ENCODE data around the gene ANKS1A. TPM values are rescaled to one million over a fixed set of nuclear protein-coding genes. Genes with fewer than 3 reads are reported as not detected.

Gene ANKS1A
- total and polyA plus RNA-seq, 7 donors: 3.9 to 12.4 (median 6.1) TPM

DNA sequence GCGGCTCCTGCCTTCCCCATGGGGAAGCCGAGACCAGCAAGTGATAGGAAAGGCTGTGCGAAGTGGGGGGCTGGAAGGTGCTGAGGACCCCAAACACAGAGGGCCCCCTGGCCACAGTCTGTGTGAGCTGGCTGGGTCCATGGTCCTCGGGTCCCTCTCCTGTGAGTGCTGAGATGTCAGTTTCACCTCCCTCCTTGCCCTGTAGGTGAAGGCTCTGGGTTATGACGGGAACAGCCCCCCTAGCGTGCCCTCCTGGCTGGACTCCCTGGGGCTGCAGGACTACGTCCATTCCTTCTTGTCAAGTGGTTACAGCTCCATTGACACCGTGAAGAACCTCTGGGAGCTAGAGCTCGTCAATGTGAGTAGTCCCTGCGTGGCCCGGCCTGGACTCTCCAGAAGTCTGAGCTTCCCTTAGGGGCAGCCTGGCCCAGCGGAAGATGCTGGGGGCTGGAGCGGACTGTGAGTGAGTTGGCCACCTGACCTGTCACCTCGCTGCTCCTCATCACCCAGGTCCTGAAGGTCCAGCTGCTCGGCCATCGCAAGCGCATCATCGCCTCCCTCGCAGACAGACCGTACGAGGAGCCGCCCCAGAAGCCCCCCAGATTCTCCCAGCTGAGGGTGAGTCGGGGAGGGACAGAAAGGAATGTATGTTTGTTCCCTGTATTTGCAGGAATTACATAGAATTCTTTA is 190.4 kb downstream of the ANKS1A start:
- DNase-seq (peak in 1 of 2 donors; percentile 31), ATAC-seq (no peak)
- peaks cover 0 to 80% of the 10 kb centered on the region in 2 donors for H3K36me3 ChIP-seq (ENCODE audit: insufficient read depth in 1 of 2, low read depth in 1 of 2)
- WGBS, 3 donors: 90 to 95% (median 90%) methylated on average over 22 to 23 of the region's 23 CpGs
- intact Hi-C loops (cut with DNase I): no loop called here
- H3K4me3 ChIP-seq: no peak overlapping the region
- no peaks in the 10 kb centered on the region for H3K4me1 ChIP-seq
- H3K9me3 ChIP-seq: no peaks in the 10 kb centered on the region
- TF ChIP-seq, protein P1, sequence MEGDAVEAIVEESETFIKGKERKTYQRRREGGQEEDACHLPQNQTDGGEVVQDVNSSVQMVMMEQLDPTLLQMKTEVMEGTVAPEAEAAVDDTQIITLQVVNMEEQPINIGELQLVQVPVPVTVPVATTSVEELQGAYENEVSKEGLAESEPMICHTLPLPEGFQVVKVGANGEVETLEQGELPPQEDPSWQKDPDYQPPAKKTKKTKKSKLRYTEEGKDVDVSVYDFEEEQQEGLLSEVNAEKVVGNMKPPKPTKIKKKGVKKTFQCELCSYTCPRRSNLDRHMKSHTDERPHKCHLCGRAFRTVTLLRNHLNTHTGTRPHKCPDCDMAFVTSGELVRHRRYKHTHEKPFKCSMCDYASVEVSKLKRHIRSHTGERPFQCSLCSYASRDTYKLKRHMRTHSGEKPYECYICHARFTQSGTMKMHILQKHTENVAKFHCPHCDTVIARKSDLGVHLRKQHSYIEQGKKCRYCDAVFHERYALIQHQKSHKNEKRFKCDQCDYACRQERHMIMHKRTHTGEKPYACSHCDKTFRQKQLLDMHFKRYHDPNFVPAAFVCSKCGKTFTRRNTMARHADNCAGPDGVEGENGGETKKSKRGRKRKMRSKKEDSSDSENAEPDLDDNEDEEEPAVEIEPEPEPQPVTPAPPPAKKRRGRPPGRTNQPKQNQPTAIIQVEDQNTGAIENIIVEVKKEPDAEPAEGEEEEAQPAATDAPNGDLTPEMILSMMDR (IDR thresholded peaks at IDR 0.05): no peak
- no peaks in the 10 kb centered on the region for H3K27me3 ChIP-seq (ENCODE audit: insufficient read depth in 3 of 3, low read length in 2 of 3)
- H3K27ac ChIP-seq: no peak overlapping the region

DNA sequence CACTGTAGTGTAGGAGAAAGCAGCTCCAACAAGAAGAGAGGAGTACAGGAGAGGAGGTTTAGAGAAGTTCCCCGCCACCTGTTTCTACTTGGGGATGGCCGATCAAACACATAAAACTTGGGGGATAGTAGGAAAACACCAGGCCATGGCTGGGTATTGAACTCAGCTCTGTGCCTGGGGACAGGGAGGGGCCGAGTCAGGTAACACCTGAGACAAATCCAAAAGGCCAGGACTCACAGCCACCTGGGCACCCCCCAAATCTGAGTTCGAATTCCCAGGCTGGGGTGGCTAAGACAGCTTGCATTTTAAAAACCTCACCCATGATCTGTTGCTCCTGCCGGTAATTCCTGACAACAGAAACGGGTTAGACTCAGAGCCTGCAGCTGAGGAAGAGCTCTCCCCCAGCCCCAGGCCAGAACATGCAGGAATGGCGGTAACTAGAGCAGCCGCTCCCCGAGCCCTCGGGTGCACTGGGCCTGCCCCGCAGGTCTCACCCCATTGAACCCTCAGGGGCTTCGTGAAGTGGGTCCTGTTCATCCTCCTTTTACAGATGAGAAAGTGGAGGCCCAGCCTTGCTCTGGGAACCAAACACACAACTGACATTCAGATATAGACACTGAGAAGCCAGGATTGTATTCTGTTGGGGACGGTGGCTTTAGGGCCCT is 191.1 kb downstream of the ANKS1A start:
- H3K4me1 ChIP-seq: no peaks in the 10 kb centered on the region
- 91 to 93% (median 93%) methylated on average over 13 of the region's 13 CpGs for WGBS, 3 donors
- TF ChIP-seq, protein P1 (IDR thresholded peaks at IDR 0.05): no peak
- no peaks in the 10 kb centered on the region for H3K27me3 ChIP-seq (ENCODE audit: insufficient read depth in 3 of 3, low read length in 2 of 3)
- H3K9me3 ChIP-seq: no peaks in the 10 kb centered on the region
- no peak for DNase-seq
- H3K27ac ChIP-seq: no peak overlapping the region
- intact Hi-C loops (cut with DNase I): no loop called here
- no peak for ATAC-seq
- H3K36me3 ChIP-seq (ENCODE audit: insufficient read depth in 1 of 2, low read depth in 1 of 2): peaks cover 0 to 87% of the 10 kb centered on the region in 2 donors
- no peak overlapping the region for H3K4me3 ChIP-seq

DNA sequence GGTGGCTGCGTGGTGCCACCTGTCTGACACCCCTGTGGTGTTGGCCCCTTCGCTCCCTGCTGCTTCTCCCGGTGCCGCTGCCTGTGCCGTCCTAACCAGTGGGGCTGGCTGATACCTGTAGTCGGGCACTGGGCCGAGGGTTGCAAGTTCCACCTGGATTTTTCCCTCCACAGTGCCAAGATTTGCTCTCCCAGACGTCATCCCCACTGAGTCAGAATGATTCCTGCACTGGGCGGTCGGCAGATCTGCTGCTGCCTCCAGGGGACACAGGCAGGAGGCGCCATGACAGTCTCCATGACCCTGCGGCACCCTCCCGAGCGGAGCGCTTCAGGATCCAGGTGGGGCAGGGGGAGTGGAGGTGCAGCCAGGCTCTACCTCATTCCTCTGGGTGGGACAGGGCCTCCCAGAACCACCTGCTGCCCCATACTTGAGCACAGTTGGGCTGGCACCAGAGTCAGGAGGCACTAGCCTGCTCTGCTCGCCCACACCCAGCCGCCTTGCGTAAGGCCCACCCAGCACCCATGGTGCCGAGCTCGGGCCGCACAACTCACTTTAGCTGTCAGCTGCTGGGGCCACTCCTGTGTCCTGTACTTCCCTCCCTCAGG is 191.9 kb downstream of the ANKS1A start:
- Histone ChIP-seq H3K36me3 (ENCODE audit: insufficient read depth in 1 of 2, low read depth in 1 of 2) (peaks cover 0 to 88% of the 10 kb centered on the region in 2 donors), H3K4me1 (no peaks in the 10 kb centered on the region), H3K27me3 (ENCODE audit: insufficient read depth in 3 of 3, low read length in 2 of 3) (no peaks in the 10 kb centered on the region), H3K9me3 (no peaks in the 10 kb centered on the region), H3K4me3 (no peak overlapping the region), H3K27ac (no peak overlapping the region)
- TF ChIP-seq, protein P1 (IDR thresholded peaks at IDR 0.05): no peak
- 87 to 90% (median 88%) methylated on average over 18 to 21 of the region's 21 CpGs for WGBS, 3 donors
- intact Hi-C loops (cut with DNase I): no loop called here
- ATAC-seq (no peak), DNase-seq (no peak)

DNA sequence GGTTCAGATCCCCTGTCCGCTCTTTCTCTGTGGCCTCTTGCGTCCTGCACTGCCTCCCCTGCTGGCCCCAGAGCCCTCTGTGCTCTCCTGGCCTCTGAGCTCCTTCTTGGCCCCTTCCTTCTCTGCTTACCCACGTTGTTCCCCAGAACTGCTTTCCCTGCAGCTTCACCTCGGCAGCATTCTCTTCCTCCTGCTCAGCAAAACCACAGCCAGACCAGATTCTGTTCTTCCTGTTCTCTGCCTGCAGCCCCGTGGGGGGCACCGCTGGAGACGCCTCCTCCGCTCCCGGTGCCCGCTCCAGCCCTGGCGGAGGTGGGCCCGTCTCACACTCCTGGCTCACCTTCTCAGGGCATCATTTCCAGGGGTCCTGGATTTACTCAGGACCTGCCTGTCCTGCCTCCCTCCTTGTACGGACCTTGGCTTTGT is 192.4 kb downstream of the ANKS1A start:
- Histone ChIP-seq H3K27ac (no peak overlapping the region), H3K27me3 (ENCODE audit: insufficient read depth in 3 of 3, low read length in 2 of 3) (no peaks in the 10 kb centered on the region), H3K36me3 (ENCODE audit: insufficient read depth in 1 of 2, low read depth in 1 of 2) (peaks cover 0 to 93% of the 10 kb centered on the region in 2 donors), H3K4me1 (no peaks in the 10 kb centered on the region), H3K4me3 (no peak overlapping the region), H3K9me3 (no peaks in the 10 kb centered on the region)
- TF ChIP-seq, protein P1 (IDR thresholded peaks at IDR 0.05): no peak
- WGBS, 3 donors: 57 to 67% (median 60%) methylated on average over 13 of the region's 13 CpGs
- DNase-seq (no peak), ATAC-seq (no peak)
- intact Hi-C loops (cut with DNase I): no loop called here
